Measurements from ENCODE around the gene NRP1.
A peak's percentile ranks its signal among the peaks of the same experiment; 100 is the strongest.
"Not testable (repeated sequence)": the region's sequence is repeated elsewhere in the genome, so short reads cannot be mapped to it uniquely, and the experiment has no call there.

The NRP1 gene

GRCh38 chr10:33334153-33334804 lies at the start of gene NRP1:
TSS of gene NRP1 (minus strand) at chr10:33334667. CDS start at chr10:33334382, 285 bp downstream.
- peaks cover 16% of the 10 kb centered on the region for H3K4me1 ChIP-seq (ENCODE audit: control insufficient read depth, insufficient read depth, low read length)
- no peaks in the 10 kb centered on the region for H3K36me3 ChIP-seq (ENCODE audit: control insufficient read depth, insufficient read depth, low read length)
- H3K9ac ChIP-seq (ENCODE audit: low read length), result peak within 1 kb of the TSS; percentile 80
- H3K4me3 ChIP-seq (ENCODE audit: low read length), result peak within 1 kb of the TSS; percentile 74
- H3K9me3 ChIP-seq (ENCODE audit: control insufficient read depth, low read length), result no peaks in the 10 kb centered on the region
- H3K27me3 ChIP-seq (ENCODE audit: control insufficient read depth, insufficient read depth, low read length), result peaks cover 7% of the 10 kb centered on the region

GRCh38 chr10:33384201-33384600 lies 49.7 kb upstream of the NRP1 start:
- H3K9me3 ChIP-seq (ENCODE audit: control insufficient read depth, low read length); H3K4me3 ChIP-seq (ENCODE audit: low read length); H3K4me1 ChIP-seq (ENCODE audit: control insufficient read depth, insufficient read depth, low read length); H3K9ac ChIP-seq (ENCODE audit: low read length); H3K36me3 ChIP-seq (ENCODE audit: control insufficient read depth, insufficient read depth, low read length); H3K27me3 ChIP-seq (ENCODE audit: control insufficient read depth, insufficient read depth, low read length): not testable (repeated sequence)

- H3K9ac ChIP-seq (ENCODE audit: low read length), result no peak overlapping the region
Observed at GRCh38 chr10:33382921-33383713, 48.6 kb upstream of the NRP1 start.

GRCh38 chr10:33382216-33382600 lies 47.7 kb upstream of the NRP1 start:
- no peak overlapping the region for H3K9ac ChIP-seq (ENCODE audit: low read length)
- H3K9me3 ChIP-seq (ENCODE audit: control insufficient read depth, low read length), result no peaks in the 10 kb centered on the region
- no peaks in the 10 kb centered on the region for H3K4me1 ChIP-seq (ENCODE audit: control insufficient read depth, insufficient read depth, low read length)
- H3K36me3 ChIP-seq (ENCODE audit: control insufficient read depth, insufficient read depth, low read length), result no peaks in the 10 kb centered on the region
- H3K4me3 ChIP-seq (ENCODE audit: low read length), result no peak overlapping the region
- no peaks in the 10 kb centered on the region for H3K27me3 ChIP-seq (ENCODE audit: control insufficient read depth, insufficient read depth, low read length)

More at GRCh38 chr10:33382921-33383713, 48.6 kb upstream of the NRP1 start:
- Histone ChIP-seq H3K27me3 (ENCODE audit: control insufficient read depth, insufficient read depth, low read length) (no peaks in the 10 kb centered on the region), H3K4me1 (ENCODE audit: control insufficient read depth, insufficient read depth, low read length) (no peaks in the 10 kb centered on the region), H3K36me3 (ENCODE audit: control insufficient read depth, insufficient read depth, low read length) (no peaks in the 10 kb centered on the region), H3K9me3 (ENCODE audit: control insufficient read depth, low read length) (no peaks in the 10 kb centered on the region), H3K4me3 (ENCODE audit: low read length) (no peak overlapping the region)

- H3K4me3 ChIP-seq (ENCODE audit: low read length), result no peak overlapping the region
- H3K4me1 ChIP-seq (ENCODE audit: control insufficient read depth, insufficient read depth, low read length), result no peaks in the 10 kb centered on the region
- no peaks in the 10 kb centered on the region for H3K27me3 ChIP-seq (ENCODE audit: control insufficient read depth, insufficient read depth, low read length)
- no peak overlapping the region for H3K9ac ChIP-seq (ENCODE audit: low read length)
- no peaks in the 10 kb centered on the region for H3K36me3 ChIP-seq (ENCODE audit: control insufficient read depth, insufficient read depth, low read length)
- H3K9me3 ChIP-seq (ENCODE audit: control insufficient read depth, low read length), result no peaks in the 10 kb centered on the region
Observed at GRCh38 chr10:33381451-33382215, 47.2 kb upstream of the NRP1 start.

GRCh38 chr10:33377658-33378025 lies 43.2 kb upstream of the NRP1 start:
- Histone ChIP-seq H3K27me3 (ENCODE audit: control insufficient read depth, insufficient read depth, low read length) (no peaks in the 10 kb centered on the region), H3K9me3 (ENCODE audit: control insufficient read depth, low read length) (no peaks in the 10 kb centered on the region), H3K4me3 (ENCODE audit: low read length) (no peak overlapping the region), H3K36me3 (ENCODE audit: control insufficient read depth, insufficient read depth, low read length) (no peaks in the 10 kb centered on the region), H3K9ac (ENCODE audit: low read length) (no peak overlapping the region), H3K4me1 (ENCODE audit: control insufficient read depth, insufficient read depth, low read length) (no peaks in the 10 kb centered on the region)

GRCh38 chr10:33376976-33377657 lies 42.6 kb upstream of the NRP1 start:
- no peaks in the 10 kb centered on the region for H3K36me3 ChIP-seq (ENCODE audit: control insufficient read depth, insufficient read depth, low read length)

GRCh38 chr10:33376476-33376875 lies 42.0 kb upstream of the NRP1 start:
- no peak overlapping the region for H3K9ac ChIP-seq (ENCODE audit: low read length)
- H3K4me1 ChIP-seq (ENCODE audit: control insufficient read depth, insufficient read depth, low read length), result no peaks in the 10 kb centered on the region
- H3K27me3 ChIP-seq (ENCODE audit: control insufficient read depth, insufficient read depth, low read length), result no peaks in the 10 kb centered on the region
- no peaks in the 10 kb centered on the region for H3K36me3 ChIP-seq (ENCODE audit: control insufficient read depth, insufficient read depth, low read length)
- no peaks in the 10 kb centered on the region for H3K9me3 ChIP-seq (ENCODE audit: control insufficient read depth, low read length)
- no peak overlapping the region for H3K4me3 ChIP-seq (ENCODE audit: low read length)

More at GRCh38 chr10:33376976-33377657, 42.6 kb upstream of the NRP1 start:
- Histone ChIP-seq H3K4me3 (ENCODE audit: low read length) (no peak overlapping the region), H3K27me3 (ENCODE audit: control insufficient read depth, insufficient read depth, low read length) (no peaks in the 10 kb centered on the region), H3K9me3 (ENCODE audit: control insufficient read depth, low read length) (no peaks in the 10 kb centered on the region), H3K9ac (ENCODE audit: low read length) (no peak overlapping the region), H3K4me1 (ENCODE audit: control insufficient read depth, insufficient read depth, low read length) (no peaks in the 10 kb centered on the region)

GRCh38 chr10:33373263-33373662 lies 38.8 kb upstream of the NRP1 start:
- H3K4me1 ChIP-seq (ENCODE audit: control insufficient read depth, insufficient read depth, low read length), result no peaks in the 10 kb centered on the region
- no peak overlapping the region for H3K4me3 ChIP-seq (ENCODE audit: low read length)
- no peaks in the 10 kb centered on the region for H3K36me3 ChIP-seq (ENCODE audit: control insufficient read depth, insufficient read depth, low read length)
- H3K9ac ChIP-seq (ENCODE audit: low read length), result no peak overlapping the region
- H3K9me3 ChIP-seq (ENCODE audit: control insufficient read depth, low read length), result no peaks in the 10 kb centered on the region
- no peaks in the 10 kb centered on the region for H3K27me3 ChIP-seq (ENCODE audit: control insufficient read depth, insufficient read depth, low read length)

- H3K27me3 ChIP-seq (ENCODE audit: control insufficient read depth, insufficient read depth, low read length), result no peaks in the 10 kb centered on the region
- H3K4me1 ChIP-seq (ENCODE audit: control insufficient read depth, insufficient read depth, low read length), result no peaks in the 10 kb centered on the region
- H3K9ac ChIP-seq (ENCODE audit: low read length), result no peak overlapping the region
- no peak overlapping the region for H3K4me3 ChIP-seq (ENCODE audit: low read length)
- no peaks in the 10 kb centered on the region for H3K36me3 ChIP-seq (ENCODE audit: control insufficient read depth, insufficient read depth, low read length)
- H3K9me3 ChIP-seq (ENCODE audit: control insufficient read depth, low read length), result no peaks in the 10 kb centered on the region
Observed at GRCh38 chr10:33371234-33371633, 36.8 kb upstream of the NRP1 start.

- Histone ChIP-seq H3K27me3 (ENCODE audit: control insufficient read depth, insufficient read depth, low read length) (no peaks in the 10 kb centered on the region), H3K4me1 (ENCODE audit: control insufficient read depth, insufficient read depth, low read length) (no peaks in the 10 kb centered on the region), H3K36me3 (ENCODE audit: control insufficient read depth, insufficient read depth, low read length) (no peaks in the 10 kb centered on the region), H3K9ac (ENCODE audit: low read length) (no peak overlapping the region), H3K9me3 (ENCODE audit: control insufficient read depth, low read length) (no peaks in the 10 kb centered on the region), H3K4me3 (ENCODE audit: low read length) (no peak overlapping the region)
Observed at GRCh38 chr10:33370434-33370930, 36.0 kb upstream of the NRP1 start.

All from mucosa of stomach (tissue), 1 donor.